ENCODE data around the gene GLIS1. TPM values are rescaled to one million over a fixed set of nuclear protein-coding genes. Genes with fewer than 3 reads are reported as not detected.
A peak's percentile ranks its signal among the peaks of the same experiment; 100 is the strongest.

The GLIS1 gene
- total RNA-seq, 1 donor from 2014 or later: 2.1 TPM

GRCh38 chr1:53572065-53572814 is 166.7 kb downstream of the GLIS1 start:
- peak; percentile 85 for DNase-seq (ENCODE audit: low spot score)

- no peak for DNase-seq (ENCODE audit: low spot score)
These were observed 170.4 kb downstream of the GLIS1 start for GRCh38 chr1:53568540-53568939.

- peak; percentile 80 for DNase-seq (ENCODE audit: low spot score)
These were observed 171.1 kb downstream of the GLIS1 start for GRCh38 chr1:53567851-53568250.

- DNase-seq (ENCODE audit: low spot score): no peak
These were observed 171.5 kb downstream of the GLIS1 start for GRCh38 chr1:53567450-53567849.

- DNase-seq (ENCODE audit: low spot score): no peak
These were observed 175.4 kb downstream of the GLIS1 start for GRCh38 chr1:53563611-53564010.

DNA sequence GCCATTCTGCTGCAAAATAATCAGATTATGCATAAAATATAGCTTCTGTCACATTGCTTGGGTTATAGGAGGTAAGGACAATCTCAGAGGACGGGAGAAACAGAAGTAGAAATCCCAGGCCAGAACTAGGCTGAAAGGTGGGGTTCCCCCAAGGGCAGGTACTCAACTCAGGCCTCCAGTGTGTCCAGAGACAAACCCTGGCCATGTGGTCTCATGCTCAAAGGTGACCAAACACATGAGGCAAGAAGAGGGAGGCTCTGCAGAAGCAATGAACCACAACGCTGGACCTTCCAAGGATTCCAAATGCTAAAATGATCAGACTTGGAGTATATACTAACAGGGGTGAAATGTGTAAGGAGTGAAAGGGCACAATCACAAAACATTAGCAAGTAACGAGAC is 176.0 kb downstream of the GLIS1 start:
- peak; percentile 60 for DNase-seq (ENCODE audit: low spot score)

DNA sequence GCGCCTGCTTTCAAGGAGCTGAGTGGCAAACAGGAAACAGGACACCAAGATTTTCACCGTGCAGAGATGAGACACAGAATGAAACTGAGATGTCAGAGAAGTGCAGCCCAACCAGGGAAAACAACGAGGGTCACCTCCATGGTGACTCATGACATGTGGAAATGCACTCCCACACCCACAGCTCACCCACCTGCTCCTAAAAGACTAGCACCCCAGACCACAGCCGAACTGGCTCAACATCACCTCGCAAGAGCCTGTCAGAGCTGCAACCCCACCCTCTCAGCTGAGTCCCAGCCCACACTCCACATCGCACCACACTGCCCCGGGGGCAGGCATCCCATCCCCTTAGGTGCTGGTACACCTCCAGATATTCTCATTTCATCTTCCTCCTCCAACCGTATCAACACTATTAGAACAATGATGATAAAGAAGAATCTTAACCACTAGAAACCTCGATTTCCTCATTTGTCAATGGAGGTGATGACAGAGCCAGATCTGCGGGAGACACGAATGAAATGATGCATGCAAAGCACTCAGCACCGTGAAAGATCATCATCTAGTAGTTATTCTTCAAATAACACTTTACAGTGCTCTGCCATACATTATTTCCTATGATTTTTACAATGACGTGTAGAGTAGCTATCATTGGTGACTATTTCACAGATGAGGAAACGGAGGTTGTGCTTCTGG is 176.5 kb downstream of the GLIS1 start:
- peak; percentile 83 for DNase-seq (ENCODE audit: low spot score)

- peak; percentile 76 for DNase-seq (ENCODE audit: low spot score)
These were observed 177.4 kb downstream of the GLIS1 start for GRCh38 chr1:53561503-53562105.

- DNase-seq (ENCODE audit: low spot score): peak; percentile 45
These were observed 178.1 kb downstream of the GLIS1 start for GRCh38 chr1:53560581-53561502.

DNA sequence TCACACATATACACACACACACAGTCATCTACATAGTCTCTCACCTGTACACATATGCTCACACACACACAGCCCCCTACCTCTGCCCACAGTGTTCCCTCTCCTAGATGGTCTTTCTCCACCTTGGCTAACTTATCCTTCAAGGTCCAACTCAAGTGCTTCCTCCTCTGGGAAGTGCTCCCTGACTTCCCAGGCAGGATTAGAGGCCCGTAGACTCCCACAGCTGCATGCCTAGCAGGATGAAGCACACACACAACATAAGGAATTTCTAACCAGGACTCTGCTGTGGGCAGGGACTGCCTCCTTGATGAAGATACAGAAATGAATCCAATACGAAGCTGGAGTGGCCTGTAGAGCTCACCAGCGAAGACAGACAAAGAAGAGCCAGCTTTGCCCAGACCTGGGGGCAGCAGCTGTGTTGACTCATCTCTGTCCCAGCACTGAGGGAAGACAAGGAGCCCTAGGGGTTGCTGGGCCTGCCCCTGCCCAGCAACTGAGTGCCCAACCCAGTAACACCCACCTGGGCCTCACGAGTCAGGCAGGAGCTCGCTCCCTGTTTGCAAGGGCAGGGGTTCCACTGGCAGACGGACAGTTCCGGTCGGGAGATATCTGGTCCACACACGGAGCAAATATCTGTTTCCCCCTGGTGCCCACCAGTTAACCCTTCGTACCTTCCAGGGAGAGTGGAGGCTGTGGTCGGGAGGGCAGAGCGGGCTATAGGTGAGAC is 178.9 kb downstream of the GLIS1 start:
- DNase-seq (ENCODE audit: low spot score): peak; percentile 64

GRCh38 chr1:53559391-53559815 is 179.6 kb downstream of the GLIS1 start:
- DNase-seq (ENCODE audit: low spot score): peak; percentile 73

- peak; percentile 64 for DNase-seq (ENCODE audit: low spot score)
These were observed 180.1 kb downstream of the GLIS1 start for GRCh38 chr1:53558739-53559315.

- DNase-seq (ENCODE audit: low spot score): peak; percentile 75
These were observed 180.9 kb downstream of the GLIS1 start for GRCh38 chr1:53557830-53558738.

GRCh38 chr1:53557369-53557768 is 181.6 kb downstream of the GLIS1 start:
- DNase-seq (ENCODE audit: low spot score): peak; percentile 57

DNA sequence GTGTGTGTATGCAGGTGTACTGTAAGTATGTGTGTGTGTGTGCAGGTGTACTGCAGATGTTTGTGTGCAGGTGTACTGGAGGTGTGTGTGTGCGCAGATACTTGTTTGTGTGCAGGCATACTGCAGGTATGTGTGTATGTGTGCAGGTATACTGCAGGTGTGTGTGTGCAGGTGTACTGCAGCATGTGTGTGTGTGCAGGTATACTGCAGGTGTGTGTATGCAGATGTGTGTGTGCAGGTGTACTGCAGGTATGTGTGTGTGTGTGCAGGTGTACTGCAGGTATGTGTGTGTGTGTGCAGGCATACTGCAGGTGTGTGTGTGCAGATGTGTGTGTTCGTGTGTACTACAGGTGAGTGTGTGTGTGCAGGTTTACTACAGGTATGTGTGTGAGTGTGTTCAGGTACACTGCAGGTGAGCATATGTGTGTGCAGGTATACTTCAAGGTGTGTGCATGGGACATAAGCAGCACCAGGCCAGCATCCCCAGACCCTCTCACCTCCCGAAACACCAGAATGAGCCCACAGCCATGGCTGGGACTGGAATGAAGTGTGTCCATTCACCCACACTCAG is 182.2 kb downstream of the GLIS1 start:
- DNase-seq (ENCODE audit: low spot score): peak; percentile 28

GRCh38 chr1:53555620-53556326 is 183.2 kb downstream of the GLIS1 start:
- peak; percentile 39 for DNase-seq (ENCODE audit: low spot score)

DNA sequence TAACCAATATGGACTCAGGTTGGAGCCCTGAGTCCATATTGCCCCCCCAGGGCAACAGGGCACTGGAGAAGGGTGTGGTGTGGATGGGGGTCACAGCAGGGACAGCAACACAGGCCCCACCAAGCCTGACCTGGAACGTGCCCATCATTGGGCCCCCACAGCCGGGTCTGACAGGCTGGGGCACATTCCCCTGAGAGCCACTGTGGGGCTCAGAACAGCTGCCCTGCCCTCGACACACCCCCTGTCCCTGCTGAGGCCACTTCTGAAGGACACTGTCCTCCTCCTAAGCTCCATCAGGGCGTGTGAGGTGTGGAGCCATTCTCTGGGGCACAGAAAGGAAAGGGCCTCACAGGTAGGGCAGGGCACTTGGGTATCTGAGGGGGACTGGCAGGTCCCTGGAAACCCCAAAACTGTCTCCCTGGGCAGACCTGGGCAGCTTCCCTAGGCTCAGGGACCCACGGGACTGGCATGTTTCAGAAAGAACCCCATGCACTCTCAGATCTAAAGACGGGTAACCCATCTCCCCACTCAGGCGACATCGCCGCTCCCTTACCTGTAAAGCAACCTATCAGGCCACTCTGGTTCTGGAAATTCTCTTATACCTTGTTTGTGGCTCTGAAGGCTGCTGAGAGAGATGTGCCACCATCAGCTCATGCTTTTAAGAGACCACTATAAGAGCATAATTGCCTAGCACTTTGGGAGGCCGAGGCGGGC is 184.2 kb downstream of the GLIS1 start:
- DNase-seq (ENCODE audit: low spot score): peak; percentile 60
